Nasal cavity respiratory epithelium epithelial cell of viscerocranial mucosa (primary cell): Measurements from ENCODE around the gene PPP1R9A. TPM values are rescaled to one million over a fixed set of nuclear protein-coding genes. Genes with fewer than 3 reads are reported as not detected.

Experiments used
- total RNA-seq: library from RNA; depleted of rRNA; stranded (reverse); fragments of >200 nt; gene quantifications from 2 replicates; pipeline ENCODE4 v1.2.3, GENCODE V29; 2014

Gene PPP1R9A
- total RNA-seq: 0.34 and 2.1 TPM in 2 replicates

DNA sequence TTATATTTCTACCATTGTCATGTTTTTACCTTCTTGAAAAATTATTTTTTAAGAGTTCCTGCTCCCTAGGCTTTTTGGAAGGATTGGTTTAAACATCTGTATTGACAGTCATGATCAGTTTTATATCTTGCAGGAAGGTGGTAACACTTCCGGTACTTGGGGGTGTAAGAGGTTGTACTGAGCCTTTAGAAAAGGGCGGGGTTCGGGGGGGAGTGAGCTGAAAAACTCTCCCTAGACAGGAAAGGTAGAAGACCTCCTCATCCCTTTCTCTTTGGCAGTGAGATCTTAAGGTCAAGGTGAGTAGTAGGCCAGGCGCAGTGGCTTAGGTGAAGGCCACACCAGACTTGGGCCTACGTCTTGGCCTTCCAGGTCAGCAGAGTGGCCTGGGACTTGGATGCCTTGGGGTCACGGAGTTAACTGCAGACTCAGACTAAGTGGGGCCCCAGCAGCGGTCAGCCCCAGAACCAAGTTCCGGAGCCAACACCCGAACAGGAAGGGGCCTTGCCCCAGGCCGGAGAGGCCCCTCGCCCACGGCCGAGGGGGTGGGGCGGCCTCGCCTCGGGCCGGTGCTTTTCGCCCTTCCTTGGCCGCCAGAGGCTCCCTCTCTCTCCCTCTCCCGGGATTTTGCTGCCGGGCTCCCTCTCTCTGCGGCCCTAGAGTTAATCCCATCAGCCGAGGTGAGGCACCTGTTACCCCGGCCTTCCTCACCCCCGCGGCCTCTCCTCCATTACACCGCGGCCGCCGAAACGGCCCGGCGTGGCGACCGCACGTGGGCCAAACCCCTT is at the start of gene PPP1R9A:
PPP1R9A (plus strand) TSS at position 569 of the 785 bp plus-strand sequence. CDS start 2,520 bp downstream, outside the sequence.

DNA sequence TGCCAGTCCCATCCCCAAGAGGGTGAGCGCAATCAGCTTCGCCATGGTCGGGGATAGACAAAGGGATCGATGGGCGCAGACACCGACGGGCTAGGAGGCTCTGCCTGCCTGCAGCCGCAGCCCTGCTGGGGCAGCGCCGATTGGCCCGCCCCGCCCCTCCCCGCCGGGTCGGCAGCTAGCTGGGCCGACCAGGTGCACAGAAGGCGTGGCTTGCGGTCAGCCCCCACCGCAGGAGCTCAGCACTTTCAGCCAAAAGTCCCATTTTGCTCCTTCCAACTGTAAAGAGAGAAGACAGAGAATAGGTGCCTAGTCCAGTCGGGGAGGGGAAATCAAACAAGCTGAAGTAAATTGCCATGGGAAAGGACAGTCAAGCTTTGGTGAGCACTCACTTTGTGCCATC is 417.0 kb downstream of the PPP1R9A start, which contains the start of gene PON1:
PON1 (minus strand) TSS at position 102 of the 400 bp plus-strand sequence; CDS start at position 45, 57 bp downstream.

